Measurements from ENCODE around the gene SLC25A39. TPM values are rescaled to one million over a fixed set of nuclear protein-coding genes. Genes with fewer than 3 reads are reported as not detected.
A peak's percentile ranks its signal among the peaks of the same experiment; 100 is the strongest.

SLC25A39 gene
- total and polyA plus RNA-seq, 2 of the 13 experiments (the other 11 are each of a cell fraction or from before 2014, with no cell fraction given), result 144 to 151 TPM

DNA sequence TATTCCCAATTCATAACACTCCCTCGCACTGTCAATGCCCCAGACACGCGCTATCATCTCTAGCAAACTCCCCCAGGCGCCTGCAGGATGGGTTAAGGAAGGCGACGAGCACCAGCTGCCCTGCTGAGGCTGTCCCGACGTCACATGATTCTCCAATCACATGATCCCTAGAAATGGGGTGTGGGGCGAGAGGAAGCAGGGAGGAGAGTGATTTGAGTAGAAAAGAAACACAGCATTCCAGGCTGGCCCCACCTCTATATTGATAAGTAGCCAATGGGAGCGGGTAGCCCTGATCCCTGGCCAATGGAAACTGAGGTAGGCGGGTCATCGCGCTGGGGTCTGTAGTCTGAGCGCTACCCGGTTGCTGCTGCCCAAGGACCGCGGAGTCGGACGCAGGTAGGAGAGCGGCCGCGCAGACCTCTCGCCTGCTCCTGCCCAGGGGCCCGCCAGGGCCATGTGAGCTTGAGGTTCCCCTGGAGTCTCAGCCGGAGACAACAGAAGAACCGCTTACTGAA lies 20.4 kb upstream of the SLC25A39 start, which contains the start of gene GRN (continued):
- TF ChIP-seq, protein P1, sequence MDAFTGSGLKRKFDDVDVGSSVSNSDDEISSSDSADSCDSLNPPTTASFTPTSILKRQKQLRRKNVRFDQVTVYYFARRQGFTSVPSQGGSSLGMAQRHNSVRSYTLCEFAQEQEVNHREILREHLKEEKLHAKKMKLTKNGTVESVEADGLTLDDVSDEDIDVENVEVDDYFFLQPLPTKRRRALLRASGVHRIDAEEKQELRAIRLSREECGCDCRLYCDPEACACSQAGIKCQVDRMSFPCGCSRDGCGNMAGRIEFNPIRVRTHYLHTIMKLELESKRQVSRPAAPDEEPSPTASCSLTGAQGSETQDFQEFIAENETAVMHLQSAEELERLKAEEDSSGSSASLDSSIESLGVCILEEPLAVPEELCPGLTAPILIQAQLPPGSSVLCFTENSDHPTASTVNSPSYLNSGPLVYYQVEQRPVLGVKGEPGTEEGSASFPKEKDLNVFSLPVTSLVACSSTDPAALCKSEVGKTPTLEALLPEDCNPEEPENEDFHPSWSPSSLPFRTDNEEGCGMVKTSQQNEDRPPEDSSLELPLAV (CRISPR knock-in tag; conservative IDR thresholded peaks at IDR 0.05; ENCODE audit: low read depth), result no peak
- TF ChIP-seq ZKSCAN8 (CRISPR knock-in tag; IDR thresholded peaks at IDR 0.05; ENCODE audit: borderline replicate concordance), result peak; percentile 50; the same call in 1 of the 2 replicates
- no peak for TF ChIP-seq ZNF883 (CRISPR knock-in tag; IDR thresholded peaks at IDR 0.05; ENCODE audit: not compliant biosample characterization)
- TF ChIP-seq ZBTB33 (CRISPR knock-in tag; IDR thresholded peaks at IDR 0.05), result peak; percentile 59; the same call in 1 of the 2 replicates
- TF ChIP-seq NCOR1 (IDR thresholded peaks at IDR 0.05; ENCODE audit: borderline replicate concordance, low read length), result peak; percentile 4; the same call in 1 of the 2 replicates
- TF ChIP-seq ZNF614 (CRISPR knock-in tag; IDR thresholded peaks at IDR 0.05; ENCODE audit: borderline replicate concordance), result peak; percentile 95; the same call in 1 of the 2 replicates
- no peak for TF ChIP-seq CCAR2 (optimal IDR thresholded peaks at IDR 0.05; ENCODE audit: low read depth, low read length)
- no peak for TF ChIP-seq ZNF33B (CRISPR knock-in tag; IDR thresholded peaks at IDR 0.05)
- TF ChIP-seq ASH2L (IDR thresholded peaks at IDR 0.05; ENCODE audit: insufficient read length, low read depth, low read length), result peak; percentile 17
- TF ChIP-seq ZNF260 (CRISPR knock-in tag; IDR thresholded peaks at IDR 0.05; ENCODE audit: borderline replicate concordance, low read depth), result no peak
- TF ChIP-seq SKI (IDR thresholded peaks at IDR 0.05; ENCODE audit: partially characterized antibody), result peak; percentile 49
- peak; percentile 76; the same call in 1 of the 2 replicates for TF ChIP-seq ETV6 (CRISPR knock-in tag; conservative IDR thresholded peaks at IDR 0.05)
- TF ChIP-seq, protein P2, sequence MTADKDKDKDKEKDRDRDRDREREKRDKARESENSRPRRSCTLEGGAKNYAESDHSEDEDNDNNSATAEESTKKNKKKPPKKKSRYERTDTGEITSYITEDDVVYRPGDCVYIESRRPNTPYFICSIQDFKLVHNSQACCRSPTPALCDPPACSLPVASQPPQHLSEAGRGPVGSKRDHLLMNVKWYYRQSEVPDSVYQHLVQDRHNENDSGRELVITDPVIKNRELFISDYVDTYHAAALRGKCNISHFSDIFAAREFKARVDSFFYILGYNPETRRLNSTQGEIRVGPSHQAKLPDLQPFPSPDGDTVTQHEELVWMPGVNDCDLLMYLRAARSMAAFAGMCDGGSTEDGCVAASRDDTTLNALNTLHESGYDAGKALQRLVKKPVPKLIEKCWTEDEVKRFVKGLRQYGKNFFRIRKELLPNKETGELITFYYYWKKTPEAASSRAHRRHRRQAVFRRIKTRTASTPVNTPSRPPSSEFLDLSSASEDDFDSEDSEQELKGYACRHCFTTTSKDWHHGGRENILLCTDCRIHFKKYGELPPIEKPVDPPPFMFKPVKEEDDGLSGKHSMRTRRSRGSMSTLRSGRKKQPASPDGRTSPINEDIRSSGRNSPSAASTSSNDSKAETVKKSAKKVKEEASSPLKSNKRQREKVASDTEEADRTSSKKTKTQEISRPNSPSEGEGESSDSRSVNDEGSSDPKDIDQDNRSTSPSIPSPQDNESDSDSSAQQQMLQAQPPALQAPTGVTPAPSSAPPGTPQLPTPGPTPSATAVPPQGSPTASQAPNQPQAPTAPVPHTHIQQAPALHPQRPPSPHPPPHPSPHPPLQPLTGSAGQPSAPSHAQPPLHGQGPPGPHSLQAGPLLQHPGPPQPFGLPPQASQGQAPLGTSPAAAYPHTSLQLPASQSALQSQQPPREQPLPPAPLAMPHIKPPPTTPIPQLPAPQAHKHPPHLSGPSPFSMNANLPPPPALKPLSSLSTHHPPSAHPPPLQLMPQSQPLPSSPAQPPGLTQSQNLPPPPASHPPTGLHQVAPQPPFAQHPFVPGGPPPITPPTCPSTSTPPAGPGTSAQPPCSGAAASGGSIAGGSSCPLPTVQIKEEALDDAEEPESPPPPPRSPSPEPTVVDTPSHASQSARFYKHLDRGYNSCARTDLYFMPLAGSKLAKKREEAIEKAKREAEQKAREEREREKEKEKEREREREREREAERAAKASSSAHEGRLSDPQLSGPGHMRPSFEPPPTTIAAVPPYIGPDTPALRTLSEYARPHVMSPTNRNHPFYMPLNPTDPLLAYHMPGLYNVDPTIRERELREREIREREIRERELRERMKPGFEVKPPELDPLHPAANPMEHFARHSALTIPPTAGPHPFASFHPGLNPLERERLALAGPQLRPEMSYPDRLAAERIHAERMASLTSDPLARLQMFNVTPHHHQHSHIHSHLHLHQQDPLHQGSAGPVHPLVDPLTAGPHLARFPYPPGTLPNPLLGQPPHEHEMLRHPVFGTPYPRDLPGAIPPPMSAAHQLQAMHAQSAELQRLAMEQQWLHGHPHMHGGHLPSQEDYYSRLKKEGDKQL (CRISPR knock-in tag; IDR thresholded peaks at IDR 0.05; ENCODE audit: low read depth), result no peak
- peak; percentile 64; the same call in 1 of the 2 replicates for TF ChIP-seq ZFP37 (CRISPR knock-in tag; IDR thresholded peaks at IDR 0.05; ENCODE audit: borderline replicate concordance)
- peak; percentile 55; the same call in 1 of the 2 replicates for TF ChIP-seq KLF6 (CRISPR knock-in tag; IDR thresholded peaks at IDR 0.05)
- no peak for TF ChIP-seq SP1 (IDR thresholded peaks at IDR 0.05)
- peak; percentile 83 for TF ChIP-seq SP1 (CRISPR knock-in tag; IDR thresholded peaks at IDR 0.05)
- no peak for TF ChIP-seq TEAD2 (CRISPR knock-in tag; IDR thresholded peaks at IDR 0.05)
